Measurements from ENCODE around the gene LDLRAD4.

The LDLRAD4 gene

DNA sequence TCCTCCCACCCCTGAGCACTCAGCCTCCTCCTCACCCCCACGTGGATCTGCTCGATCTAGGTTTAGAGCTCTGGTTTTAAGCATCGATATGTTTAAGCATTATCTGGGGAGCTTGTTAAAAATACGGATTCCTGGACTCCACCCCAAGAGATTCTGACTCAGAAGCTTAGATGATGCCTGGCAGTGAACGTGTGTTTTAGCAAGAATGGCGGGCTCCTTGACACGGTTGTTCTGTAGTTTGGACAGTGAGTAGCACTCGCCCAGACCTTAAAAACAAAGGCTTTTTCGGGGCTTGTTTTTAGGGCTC is 47.3 kb downstream of the LDLRAD4 start:
- DNase-seq (ENCODE audit: low read depth) = no peak

DNA sequence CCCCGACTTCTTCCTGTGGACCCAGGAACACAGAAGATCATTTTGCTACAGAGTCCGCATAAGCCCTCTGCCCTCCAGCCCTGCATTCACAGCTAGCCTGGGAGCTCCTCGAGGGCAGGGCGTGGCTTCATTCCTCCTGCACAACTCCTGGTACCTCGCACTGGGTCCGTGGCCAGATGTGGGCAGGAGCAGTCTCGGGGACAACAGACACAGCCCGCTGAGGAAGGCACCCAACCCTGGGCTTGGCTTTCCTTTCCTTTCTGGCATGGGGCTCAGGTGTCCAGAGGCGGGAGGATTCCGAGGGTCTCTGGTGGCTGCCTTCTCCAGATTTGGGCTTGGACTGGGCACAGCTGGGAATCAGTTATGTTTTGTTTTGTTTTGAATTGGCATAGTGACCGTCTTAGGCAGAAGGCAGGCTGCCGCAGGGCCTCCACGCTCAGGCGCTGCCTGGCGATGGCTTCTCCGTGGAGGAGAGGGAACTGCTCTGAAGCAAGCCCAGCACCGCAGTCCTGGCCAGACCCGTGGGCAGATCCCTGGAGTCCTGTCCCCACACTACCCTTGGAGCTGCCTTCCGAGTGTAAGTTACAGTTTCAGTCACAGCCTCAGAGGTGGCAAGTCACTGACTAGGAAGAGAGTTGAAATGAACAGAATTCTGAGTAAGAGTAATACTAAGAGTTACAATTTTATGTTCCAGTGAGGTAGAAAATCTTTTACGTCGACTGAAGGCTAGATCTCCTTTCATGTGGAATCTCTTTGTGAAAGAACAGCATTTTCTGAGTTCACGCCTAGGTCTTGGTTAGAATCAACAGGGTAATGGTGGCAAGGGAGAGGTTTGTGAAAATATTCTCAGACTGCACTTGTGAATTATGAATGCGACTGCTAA is 47.9 kb downstream of the LDLRAD4 start:
- no peak for DNase-seq (ENCODE audit: low read depth)

DNA sequence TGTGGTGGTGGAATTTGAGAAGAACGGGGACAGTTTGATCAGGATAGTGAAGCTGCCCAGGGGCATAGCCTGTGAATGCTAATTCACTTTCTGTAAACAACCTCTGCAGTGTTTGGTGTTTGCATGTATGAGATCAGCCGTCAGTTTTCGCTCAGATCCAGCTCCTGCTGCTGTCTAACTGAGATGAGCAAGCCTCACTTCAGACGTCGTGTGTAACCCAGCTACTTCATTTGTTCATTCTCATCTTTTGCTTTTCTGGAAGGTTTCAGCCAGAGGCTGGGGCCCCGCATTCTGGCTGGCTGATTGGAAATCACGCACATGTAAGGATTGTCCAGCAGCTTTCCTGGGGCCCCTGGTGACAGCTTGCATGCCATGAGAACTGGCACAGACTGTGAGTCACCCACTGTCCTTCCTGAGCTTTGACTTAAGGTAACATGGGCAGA is 48.9 kb downstream of the LDLRAD4 start:
- no peak for DNase-seq (ENCODE audit: low read depth)

DNA sequence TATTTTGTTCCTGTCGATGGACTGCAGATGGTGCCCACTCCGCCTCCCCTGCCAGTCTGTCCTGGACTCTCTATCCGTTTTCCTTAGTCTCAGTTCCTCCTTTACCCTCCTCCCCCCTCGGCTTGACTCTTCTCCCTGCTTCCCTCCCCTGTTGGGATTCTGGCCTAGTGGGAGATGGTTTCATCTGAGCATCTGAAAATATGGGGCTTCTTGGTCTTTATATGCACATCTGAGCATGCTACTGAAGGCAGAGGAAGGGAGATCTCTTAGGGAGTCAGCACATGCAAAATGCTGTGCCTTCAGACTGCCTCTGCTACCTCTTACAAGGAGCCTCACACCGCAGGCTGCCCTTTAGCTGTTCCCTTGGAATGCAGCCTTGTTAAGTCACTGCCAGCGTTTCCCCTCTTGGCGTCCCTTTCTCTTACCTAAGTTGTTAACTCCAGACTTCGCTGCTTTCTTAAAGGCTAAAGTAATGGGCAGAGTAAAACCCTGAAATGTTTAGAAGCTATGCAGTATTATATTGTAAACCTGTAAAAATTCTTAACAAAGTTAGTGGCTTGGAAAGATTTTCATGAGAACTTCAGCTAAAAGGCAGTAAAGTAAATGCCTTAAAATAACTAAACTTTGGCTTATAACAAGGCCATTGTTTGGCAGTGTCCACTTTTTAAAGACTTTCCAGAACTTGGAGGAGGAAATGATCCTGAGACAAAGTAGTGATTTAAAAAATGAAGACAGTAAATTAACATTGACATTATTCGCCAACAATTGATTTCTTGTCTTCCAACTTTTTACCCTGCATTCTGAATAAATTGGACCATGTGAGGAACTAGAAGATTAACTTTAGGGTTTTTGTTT is 49.8 kb downstream of the LDLRAD4 start:
- no peak for DNase-seq (ENCODE audit: low read depth)

DNA sequence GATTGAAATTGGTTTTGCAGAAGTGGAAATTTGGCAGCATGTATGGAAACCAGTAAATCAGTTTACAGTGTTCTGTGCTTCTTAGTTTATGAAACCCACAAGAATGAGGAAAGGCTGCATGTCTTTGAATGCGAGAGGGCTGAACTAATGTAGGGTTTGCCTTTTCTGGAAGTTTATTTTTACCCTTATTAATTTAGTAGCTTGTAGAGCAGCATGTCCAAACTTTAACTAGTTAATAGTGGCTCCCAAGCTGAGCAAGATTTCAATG is 50.4 kb downstream of the LDLRAD4 start:
- no peak for DNase-seq (ENCODE audit: low read depth)

DNA sequence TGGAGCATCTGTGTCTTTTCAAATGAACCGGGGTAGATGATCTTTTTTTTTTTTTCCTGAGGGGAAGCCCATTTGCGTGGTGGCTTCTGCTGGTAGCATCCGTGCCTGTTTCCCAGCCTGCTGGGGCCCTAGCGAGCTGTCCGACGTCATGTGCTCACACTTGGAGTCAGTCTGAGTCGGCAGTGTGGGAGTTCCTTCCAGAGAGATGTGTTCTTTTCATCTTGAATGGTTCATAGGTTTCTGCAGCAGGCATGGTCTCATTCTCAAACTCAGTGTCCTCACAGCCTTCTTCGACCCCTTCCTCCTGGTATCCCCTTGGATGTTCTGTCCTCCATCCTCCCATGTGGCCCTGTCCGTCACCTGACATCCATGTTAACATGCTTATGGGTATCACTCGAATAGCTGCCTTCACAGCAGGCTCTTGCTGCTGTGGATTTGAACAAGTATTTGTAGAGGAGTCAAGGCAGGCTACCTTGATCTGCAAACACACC is 51.0 kb downstream of the LDLRAD4 start:
- DNase-seq (ENCODE audit: low read depth) = no peak

DNA sequence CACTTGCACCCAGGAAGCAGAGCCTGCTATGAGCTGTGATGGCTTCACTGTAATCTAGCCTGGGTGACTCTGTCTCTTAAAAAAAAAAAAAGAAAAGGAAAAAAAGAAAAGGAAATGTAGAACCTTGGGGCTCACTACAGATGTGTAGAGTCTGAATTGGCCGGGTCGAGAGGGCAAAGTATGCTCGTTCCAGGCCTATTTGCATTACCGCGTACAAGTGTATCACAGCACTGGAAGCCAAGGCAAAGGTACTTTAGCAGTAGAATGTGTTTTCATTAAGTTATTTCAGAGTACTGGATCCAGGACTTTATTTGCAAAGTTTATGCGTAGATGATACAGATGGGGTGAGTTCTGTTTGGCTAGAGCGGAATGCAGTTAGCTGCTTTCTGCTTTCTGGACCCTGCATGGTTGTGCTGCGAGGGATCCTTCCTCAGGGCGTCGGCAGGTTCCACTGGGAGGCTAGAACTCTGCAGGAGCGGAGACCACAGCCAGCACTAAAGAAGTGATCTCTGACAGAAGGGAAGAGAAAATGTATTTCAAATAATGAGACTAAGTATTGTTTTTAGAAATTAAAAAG is 51.8 kb downstream of the LDLRAD4 start:
- no peak for DNase-seq (ENCODE audit: low read depth)

DNA sequence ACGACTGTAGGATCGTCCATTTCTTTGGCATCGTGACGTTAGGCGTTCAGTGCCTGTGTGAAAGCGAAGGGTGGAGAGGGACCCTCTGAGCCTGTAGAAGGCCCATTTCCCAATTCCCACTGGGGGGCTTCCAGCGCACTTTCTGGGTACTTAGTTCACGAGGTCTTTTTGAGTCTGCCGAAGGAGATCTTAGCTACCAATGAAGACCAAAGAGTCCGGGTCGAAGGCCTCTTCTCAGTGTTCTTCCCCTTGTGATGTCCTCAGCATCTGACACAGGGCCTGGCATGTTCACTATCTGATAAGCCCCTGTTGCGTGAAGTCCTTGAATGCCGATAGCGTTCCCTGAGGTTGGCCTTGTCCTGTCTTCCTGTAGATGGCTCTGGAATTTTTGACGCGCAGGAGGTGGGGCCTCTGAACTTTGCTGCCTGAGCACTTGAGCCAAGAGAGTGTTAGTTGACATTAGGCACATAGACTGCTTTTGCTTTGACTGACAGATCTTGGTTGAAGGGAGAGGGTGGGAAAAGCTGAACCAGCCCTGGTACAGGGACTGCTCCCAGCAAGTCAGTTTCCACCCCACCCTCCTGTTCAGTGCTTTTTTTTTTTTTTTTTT is 52.8 kb downstream of the LDLRAD4 start:
- no peak for DNase-seq (ENCODE audit: low read depth)

DNA sequence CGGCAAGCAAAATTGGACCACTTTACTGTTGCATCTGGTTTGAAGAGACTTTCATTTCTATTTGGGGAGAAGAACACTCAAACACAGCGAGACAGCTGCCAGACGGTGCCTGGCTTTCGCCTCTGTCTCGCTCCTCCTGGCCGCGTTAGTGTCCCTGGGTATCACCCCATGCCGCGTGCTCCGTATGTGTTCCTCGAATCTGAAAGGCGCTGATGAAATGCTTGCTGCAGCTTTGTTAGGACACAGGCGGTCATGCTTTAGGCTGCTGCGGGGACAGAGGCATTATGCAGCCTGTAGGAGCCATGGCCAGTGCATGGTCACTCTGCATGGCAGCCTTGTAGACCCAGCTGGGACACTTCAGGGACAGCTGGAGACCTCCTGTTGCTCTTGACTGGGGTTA is 53.9 kb downstream of the LDLRAD4 start:
- no peak for DNase-seq (ENCODE audit: low read depth)

DNA sequence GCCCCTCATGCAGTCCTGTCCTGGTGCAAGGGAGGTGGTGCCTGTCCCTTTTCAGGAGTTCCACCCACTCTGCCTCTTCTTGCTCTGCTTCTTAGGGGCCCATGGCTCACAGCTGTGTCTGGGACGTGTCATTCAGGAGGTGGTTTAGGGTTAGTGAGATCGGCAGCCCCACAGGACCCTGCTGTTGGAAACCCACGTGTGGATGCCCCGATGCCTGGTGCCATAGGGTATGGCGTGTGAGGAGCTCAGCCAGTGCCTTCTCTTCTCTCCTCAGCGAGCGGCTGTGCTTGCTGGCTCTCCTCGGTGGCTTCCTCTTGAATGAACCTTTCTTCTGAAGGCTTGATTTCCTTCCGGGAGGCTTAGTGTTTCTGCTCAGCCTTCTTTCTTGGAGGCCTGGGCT is 55.2 kb downstream of the LDLRAD4 start:
- DNase-seq (ENCODE audit: low read depth) = no peak

DNA sequence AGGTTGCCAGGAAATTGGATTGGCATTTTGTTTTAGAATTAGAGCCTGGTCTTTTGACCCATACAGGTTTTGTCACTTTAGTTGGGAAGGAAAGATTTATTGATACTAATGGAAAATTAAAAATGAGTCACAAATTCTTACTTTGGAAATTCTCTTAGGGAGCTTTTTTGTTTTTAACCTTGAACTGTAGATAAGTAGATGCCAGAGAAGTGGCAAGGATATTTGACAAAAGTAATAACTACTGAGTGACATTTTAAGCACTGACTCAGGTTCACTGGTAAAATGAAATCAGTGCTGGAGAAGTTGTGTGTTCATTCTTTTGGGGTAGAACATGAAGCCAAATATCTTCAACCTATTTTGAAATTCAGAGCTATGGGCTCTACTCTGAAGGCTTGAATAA is 56.5 kb downstream of the LDLRAD4 start:
- DNase-seq (ENCODE audit: low read depth) = no peak

DNA sequence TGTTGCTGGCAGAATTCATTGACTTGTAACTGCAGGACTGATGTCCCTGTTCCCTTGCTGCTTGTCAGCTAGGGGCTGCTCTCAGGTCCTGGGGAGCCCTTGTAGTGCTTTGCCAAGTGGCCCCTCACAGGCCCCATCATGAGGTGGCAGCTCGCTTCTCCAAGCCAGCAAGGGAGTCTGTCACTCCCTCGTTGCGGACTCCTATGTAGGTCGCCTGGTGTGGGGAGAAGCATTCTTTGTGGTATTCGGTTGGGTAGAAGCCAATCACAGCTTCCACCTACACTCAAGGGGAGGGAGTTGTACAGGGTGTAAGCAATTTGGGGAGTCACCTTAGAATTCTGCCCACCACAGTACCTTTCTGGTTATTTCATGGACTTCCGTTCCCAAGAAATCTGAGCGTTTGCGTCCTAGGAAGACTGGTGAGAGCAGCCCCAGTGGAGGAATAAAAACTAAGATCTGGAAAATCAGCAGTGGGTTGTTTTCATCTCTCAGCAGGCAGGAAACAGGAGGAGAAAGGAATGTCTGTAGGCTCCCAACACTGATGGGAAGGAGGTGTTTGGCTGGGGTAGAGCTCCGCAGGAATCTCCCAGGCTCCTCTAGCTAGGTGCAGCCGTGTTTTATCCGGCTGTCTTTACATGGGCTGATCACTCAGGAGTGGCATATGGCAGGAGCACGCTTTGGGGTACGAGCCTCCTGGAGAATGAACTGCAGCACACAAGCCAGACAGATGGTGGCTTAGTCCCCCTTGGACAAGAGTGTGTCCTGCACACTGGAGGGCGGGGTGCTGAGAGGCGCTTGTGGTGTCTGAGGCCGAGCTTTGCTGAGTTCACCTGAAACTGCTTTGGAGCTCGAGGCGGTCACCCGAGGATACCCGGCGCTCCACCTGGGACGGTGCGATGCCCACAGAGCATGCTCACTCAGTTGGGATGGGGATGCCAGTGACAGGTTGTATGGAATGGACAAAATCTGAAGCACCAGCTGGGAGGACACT is 58.3 kb downstream of the LDLRAD4 start:
- no peak for DNase-seq (ENCODE audit: low read depth)

DNA sequence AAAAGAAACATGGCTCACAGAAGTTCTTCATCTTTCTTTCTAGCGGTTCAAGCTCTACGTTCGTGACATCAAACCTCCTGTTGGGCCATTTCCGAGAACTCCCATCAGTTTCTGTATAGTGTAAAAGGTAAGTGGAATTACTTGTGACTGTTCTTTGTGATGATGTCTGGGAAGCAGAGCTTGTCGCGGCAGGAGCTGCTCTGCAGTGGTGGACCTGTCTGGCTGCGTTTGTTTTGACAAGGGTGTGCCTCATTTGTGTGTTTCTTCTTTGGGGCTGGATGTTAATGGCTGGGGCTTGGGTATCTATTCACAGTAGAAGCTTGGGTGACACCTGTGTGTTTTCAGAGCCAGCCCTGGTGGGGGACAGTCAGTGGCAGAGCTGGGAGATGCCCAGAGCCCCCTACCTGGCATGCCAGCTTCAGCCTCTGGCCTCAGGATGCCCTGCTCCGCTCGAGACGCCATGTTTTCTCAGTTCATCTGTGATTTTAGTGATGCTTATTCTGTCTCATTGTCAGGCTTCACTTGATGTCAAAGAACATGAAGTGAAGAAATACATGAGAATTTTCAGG is 59.6 kb downstream of the LDLRAD4 start:
- no peak for DNase-seq (ENCODE audit: low read depth)

DNA sequence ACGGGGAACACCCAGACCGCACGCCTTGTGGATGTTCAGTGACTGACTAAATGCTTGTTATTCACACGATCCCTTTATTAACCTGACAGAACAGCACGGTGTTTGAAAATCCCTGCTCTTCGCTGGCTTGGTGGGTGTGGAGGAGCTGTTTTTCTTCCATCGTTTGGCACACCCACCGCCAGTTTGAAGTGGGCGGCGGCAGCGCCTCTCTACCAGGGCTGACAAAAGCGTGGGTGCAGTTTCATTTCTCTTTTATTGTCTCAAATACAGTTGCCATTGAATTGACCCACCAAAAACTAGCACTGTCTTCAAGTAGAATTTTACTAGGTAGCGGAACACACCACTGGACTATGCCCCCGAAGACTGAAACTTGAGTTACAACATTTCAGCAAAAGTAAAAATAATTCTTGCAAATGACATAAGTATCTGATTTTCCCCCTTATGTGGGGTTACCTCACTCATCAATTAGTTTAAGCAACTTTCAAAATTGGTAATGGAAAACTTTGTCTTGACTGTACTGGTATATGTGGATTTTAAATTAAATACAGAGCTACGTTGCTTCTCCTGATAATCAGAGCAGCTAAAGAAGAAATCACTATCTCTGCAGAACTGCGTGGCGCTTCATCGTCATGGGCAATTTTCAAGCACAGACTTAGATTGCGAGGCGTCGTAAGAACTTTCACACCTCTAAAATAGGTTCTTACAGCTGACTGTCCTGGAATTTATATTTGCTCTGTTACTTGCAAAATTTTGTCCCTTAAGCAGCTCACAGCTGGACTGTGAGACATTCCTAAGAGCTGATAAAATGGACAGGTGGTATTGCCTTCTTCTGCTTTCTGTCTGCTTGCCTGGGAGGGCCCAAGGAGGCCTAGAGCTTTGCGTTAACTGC is 60.9 kb downstream of the LDLRAD4 start:
- no peak for DNase-seq (ENCODE audit: low read depth)

DNA sequence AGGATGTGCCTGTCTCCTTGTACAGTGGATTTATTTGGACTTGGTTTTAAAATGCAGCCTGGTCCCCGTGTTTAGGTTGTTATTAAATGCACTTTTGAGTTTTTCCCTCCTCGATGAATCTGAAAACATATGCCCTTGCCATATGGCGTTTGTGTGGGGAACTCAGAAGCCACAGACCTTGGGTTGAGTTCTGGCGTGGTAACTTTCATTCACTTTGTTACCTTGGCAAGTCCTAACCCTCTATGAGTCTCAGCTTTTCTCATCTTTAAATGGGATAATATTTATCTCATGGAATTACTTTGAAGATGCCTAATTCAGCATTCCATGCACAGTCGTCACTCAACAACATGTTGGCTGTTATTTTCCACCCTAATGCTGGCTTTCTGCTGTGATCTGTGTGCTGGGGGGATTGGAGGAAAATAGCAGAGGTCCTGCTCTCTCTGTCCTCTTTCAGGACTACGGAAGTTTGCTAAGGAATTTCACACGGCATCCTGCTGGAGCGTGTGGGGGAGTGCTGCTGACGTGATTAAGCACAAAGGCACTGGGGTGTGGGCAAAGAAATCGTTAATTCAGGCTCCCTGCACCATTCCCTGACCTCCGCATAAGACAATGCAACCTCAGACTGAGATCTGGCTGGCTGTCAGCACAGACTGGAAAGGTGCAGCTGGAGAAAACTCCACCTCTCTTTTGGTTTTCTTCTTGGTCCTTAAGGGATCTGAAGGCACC is 61.7 kb downstream of the LDLRAD4 start:
- no peak for DNase-seq (ENCODE audit: low read depth)

DNA sequence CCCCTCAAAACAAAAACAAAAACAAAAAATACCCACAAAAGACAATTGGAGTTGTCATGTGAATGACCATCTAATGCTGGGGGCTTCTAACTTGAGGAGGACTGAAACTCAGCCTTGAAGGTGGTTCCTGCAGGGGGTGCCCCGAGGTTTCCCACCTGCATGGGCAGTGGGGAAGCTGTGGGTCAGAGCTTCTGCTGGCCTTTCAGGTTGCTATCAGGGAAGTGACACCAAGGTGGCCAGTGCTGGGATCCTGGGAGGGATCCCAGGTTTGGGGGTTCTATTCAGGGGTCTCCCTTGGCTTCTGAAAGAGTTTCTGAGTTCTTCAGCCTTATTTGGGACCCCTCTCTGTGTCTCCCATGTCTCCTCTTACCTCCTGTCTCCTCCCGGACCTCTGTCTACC is 62.8 kb downstream of the LDLRAD4 start:
- DNase-seq (ENCODE audit: low read depth) = no peak

DNA sequence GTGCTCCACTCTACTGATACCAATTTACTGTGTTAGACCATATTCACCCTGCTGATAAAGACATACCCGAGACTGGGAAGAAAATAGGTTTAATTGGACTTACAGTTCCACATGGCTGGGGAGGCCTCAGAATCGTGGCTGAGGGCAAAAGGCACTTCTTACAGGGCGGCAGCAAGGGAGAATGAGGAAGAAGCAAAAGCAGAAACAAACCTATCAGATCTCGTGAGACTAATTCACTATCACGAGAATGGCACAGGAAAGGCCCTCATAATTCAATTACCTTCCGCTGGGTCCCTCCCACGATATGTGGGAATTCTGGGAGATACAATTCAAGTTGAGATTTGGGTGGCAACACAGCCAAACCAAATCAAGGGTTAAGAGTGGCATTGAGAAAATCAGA is 65.2 kb downstream of the LDLRAD4 start:
- DNase-seq (ENCODE audit: low read depth) = no peak

DNA sequence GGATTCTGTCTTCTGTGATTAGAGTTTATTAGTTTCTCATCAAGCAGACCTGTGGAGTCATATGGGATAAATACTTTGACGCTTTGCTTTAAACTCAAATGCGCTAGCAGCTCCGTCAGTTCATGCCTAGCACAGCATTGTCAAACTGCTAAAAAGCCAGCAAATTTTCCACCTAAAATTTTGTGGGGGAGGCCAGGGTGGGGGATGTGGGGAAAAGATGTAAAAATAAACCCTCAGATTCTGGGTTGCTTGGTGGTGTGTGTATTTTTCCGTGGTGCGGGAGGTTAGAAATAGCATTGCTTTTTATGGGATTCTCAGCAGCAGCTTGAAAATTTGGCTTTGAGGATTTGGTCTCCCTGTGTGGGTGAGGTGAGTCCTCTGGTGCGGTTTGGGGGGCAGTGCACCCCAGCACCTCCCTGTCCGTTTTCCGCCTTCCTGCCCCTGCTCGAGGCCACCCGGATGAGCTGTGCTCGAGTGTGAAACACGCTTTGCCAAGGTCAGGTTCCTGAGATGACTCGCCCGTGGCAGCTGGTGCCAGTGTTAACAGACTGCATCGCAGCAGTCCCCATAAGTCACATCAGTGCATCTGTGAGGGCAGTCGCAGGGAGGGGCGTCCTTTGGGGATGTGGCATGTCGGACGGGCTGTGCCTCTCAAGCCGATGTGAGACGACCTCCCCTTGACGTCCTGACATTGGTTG is 65.9 kb downstream of the LDLRAD4 start:
- DNase-seq (ENCODE audit: low read depth) = no peak

DNA sequence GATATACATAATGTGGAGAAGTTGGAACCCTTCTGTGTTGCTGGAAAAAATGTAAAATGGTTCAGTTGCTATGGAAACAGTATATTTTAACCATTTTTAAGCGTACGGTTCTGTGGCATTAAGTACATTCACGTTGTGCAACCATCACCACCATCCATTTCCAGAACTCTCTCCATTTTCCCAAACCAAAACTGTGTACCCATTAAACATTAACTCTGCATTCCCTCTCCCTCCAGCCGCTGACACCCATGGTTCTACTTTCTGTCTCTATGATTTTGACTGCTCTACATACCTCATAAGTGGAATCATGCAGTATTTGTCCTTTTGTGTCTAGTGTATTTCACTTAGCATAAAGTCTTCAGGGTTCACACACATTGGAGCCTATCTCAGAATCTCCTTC is 67.3 kb downstream of the LDLRAD4 start:
- DNase-seq (ENCODE audit: low read depth) = no peak

All from stimulated activated CD8-positive, alpha-beta memory T cell treated with anti-CD3 and anti-CD28 coated beads, Interleukin-12 subunit alpha, Interleukin-12 subunit beta, amount 100 ng/mL, for 4 hours (primary cell).